Psoas muscle (tissue), 8 donors: ENCODE results near the gene LIPG. TPM values are rescaled to one million over a fixed set of nuclear protein-coding genes. Genes with fewer than 3 reads are reported as not detected.
A peak's percentile ranks its signal among the peaks of the same experiment; 100 is the strongest.

Experiments used
- ATAC-seq, 4 donors: fragments of 200-7000 bp; cut with Tn5 transposase; one replicate each; pipeline ENCODE4 v1.9.1; 2020; ENCODE audit warnings: moderate library complexity in 3 of 4, mild to moderate bottlenecking in 2 of 4
- DNase-seq, 2 donors: peaks; one replicate each; pipeline ENCODE4 v3.0.0-alpha.2; 2020
- H3K27ac ChIP-seq: fragments of 200-600 bp; one replicate; pipeline ENCODE4 v1.8.0; 2022
- H3K27me3 ChIP-seq, 3 donors: fragments of 200-600 bp in 1 of 3; one replicate each; pipeline versions ENCODE4 v1.6.1 to v1.8.0; 2013 to 2022; ENCODE audit warnings: low read length in 2 of 3, mild to moderate bottlenecking in 2 of 3, moderate library complexity in 1 of 3; ENCODE audit not compliant: insufficient read depth in 3 of 3
- H3K36me3 ChIP-seq, 2 donors: fragments of 200-600 bp in 1 of 2; one replicate each; pipeline versions ENCODE4 v1.6.1 to v1.8.0; 2013 to 2022; ENCODE audit warnings: low read depth in 1 of 2, mild to moderate bottlenecking in 1 of 2, moderate library complexity in 1 of 2; ENCODE audit not compliant: insufficient read depth in 1 of 2
- H3K4me1 ChIP-seq: fragments of 200-600 bp; one replicate; pipeline ENCODE4 v1.8.0; 2022
- H3K4me3 ChIP-seq: fragments of 200-600 bp; one replicate; pipeline ENCODE4 v1.8.0; 2022; ENCODE audit warnings: mild to moderate bottlenecking
- H3K9me3 ChIP-seq: fragments of 200-600 bp; one replicate; pipeline ENCODE4 v1.8.0; 2022
- WGBS, 3 donors: extraction: QIAGEN DNeasy Blood & Tissue Kit; methylation state at CpG; one replicate each; pipeline versions ENCODE4 v1.1.6 to v1.1.7; 2013; 5-methylcytosine and 5-hydroxymethylcytosine counted together
- intact Hi-C, 2 donors: fragments of 100-400 bp; cut with DNase I; formaldehyde crosslinking; loops; one replicate each; pipeline versions ENCODE4 v1.11.0 to v1.14.2; 2022
- polyA plus RNA-seq, 3 donors: library from polyadenylated mRNA; stranded (reverse); fragments of 200-250 nt; gene quantifications; one replicate each; pipeline ENCODE4 v1.2.3, GENCODE V29; 2013
- total RNA-seq, 4 donors: library from RNA; stranded (reverse); fragmentation: NEBNext Ultra II Directional in 2 of 4; extraction: Animal tissue kit (Norgen Biotek cat#: 25700) in 2 of 4; gene quantifications; one replicate each; pipeline versions ENCODE4 v1.2.1 to v1.2.4, GENCODE V29; 2021 to 2023
- TF ChIP-seq, protein P1 (sequence below): fragments of 200-600 bp; IDR thresholded peaks from one replicate; pipeline ENCODE4 v1.8.0; 2022; ENCODE audit warnings: antibody characterized with exemption
- donor health status: healthy with polysubstance abuse.
- donor health status: DM: no; HTN: no; CAD: no; lungs with moderate emphysema.
- donor health status: Bipolar disorder and iron deficiency.
- donor health status: healthy.
- donor health status: DM: yes; HTN: yes; CAD: no.
- donor health status: DM: no; HTN: no; CAD: no.
- donor health status: DM: no; HTN: no; CAD: no.
- donor health status: DM: yes; HTN: yes; CAD: no.

The LIPG gene
- total and polyA plus RNA-seq, 7 donors = 0.62 to 19.1 (median 2.2) TPM

DNA sequence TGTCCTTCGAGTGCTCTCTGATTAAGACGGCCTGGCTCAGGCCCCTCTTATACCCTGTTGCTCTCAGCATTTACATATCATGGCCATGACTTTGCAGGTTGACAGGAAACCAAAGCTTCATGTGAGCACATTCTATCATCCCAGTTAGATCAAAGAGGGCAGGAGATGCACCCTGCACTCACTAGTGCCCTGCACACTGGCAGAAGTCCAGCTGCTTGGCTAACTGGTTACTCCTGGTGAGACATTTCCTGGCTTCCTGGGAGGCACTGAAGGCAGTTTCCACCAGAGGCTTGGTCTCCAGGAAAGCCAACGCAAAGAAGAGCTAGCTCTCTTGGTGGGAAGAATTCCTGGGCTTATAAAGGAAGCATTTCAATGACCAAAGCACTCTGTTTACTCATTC lies 66.3 kb downstream of the LIPG start:
- Histone ChIP-seq H3K36me3 (no peaks in the 10 kb centered on the region), H3K27me3 (no peaks in the 10 kb centered on the region), H3K27ac (no peak overlapping the region), H3K9me3 (no peaks in the 10 kb centered on the region), H3K4me3 (no peak overlapping the region), H3K4me1 (peaks cover 8% of the 10 kb centered on the region)
- WGBS, 3 donors = 75 to 89% (median 88%) methylated on average over 3 of the region's 3 CpGs
- intact Hi-C loops = no loop called here
- DNase-seq (no peak), ATAC-seq (peak in 1 of 4 donors; percentile 23)
- TF ChIP-seq, protein P1, sequence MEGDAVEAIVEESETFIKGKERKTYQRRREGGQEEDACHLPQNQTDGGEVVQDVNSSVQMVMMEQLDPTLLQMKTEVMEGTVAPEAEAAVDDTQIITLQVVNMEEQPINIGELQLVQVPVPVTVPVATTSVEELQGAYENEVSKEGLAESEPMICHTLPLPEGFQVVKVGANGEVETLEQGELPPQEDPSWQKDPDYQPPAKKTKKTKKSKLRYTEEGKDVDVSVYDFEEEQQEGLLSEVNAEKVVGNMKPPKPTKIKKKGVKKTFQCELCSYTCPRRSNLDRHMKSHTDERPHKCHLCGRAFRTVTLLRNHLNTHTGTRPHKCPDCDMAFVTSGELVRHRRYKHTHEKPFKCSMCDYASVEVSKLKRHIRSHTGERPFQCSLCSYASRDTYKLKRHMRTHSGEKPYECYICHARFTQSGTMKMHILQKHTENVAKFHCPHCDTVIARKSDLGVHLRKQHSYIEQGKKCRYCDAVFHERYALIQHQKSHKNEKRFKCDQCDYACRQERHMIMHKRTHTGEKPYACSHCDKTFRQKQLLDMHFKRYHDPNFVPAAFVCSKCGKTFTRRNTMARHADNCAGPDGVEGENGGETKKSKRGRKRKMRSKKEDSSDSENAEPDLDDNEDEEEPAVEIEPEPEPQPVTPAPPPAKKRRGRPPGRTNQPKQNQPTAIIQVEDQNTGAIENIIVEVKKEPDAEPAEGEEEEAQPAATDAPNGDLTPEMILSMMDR = no peak

DNA sequence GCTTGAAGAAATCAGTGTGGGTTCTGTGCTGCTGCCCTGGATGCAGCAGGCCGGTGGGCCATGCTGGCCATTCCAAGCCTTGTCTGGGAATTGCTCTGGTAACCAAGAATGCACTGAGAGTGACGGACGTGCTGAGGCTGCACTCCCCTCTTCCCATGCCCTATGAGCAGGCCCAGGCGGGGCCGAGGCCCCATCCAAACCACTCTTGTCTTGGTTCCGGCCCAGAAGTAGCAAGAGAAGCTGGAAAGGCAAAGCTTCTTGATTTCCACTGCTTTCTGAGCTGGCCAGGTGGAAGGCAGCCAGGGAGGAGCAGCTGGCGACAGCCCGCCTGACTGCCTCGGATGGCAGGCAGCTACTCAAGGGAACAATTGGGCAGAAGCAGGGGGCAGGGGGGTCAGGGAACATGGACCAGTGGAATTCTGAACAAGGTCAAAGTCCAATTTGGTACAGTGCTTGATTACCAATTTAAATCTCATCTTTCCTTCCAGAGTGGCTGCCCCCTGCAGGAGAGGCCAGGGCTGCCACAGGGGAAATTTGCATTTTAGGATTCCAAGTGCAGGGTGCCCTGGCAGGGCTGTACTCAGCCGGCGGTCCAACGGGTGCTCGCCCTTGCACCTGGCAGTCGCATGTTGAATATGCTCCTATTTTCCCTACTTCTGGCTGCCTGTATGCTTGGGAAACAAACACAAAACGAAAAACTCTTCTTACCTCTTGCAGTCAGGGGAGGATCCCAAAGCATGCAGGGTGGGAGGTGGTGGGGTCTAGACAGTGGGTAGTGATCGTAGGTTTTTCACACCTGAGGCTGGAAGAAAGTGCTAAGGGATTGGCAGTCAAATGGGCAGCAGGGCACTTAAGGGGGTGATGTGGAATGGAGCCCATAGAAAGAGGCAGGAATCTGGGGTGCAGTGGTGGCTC lies 67.3 kb downstream of the LIPG start:
- ATAC-seq = peak; percentile 67 to 83 (median 77)

DNA sequence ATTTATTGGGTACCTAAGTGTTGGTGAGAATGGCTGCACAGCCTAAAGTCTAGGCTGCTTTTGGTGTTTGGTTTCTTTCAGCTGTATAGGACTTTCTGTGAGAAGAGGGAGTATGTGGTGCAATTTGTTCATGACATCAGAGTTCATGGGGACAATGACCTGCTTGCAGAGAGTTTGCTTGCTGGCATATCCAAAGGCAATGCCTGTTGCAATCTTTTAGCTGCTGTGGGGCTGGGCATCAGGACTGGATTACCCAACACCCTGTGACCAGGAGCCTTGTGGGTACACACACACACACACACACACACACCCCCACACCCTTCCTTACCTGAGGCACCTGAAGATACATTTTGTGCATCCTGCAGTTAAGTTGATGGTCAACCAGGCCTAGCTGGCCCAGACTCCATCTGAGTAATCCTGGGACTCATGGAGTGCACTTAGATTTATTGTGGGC lies 68.4 kb downstream of the LIPG start:
- Histone ChIP-seq H3K4me3 (no peak overlapping the region), H3K27ac (no peak overlapping the region), H3K36me3 (no peaks in the 10 kb centered on the region), H3K9me3 (no peaks in the 10 kb centered on the region), H3K27me3 (no peaks in the 10 kb centered on the region), H3K4me1 (peaks cover 8% of the 10 kb centered on the region)
- intact Hi-C loops = no loop called here
- TF ChIP-seq, protein P1 = no peak
- peak; percentile 38 to 80 (median 68) for ATAC-seq
- no peak for DNase-seq

More for the DNA sequence above, 67.3 kb downstream of the LIPG start:
- intact Hi-C loops = no loop called here
- H3K4me3 ChIP-seq = no peak overlapping the region
- TF ChIP-seq, protein P1 = no peak
- WGBS, 3 donors = 21 to 37% (median 27%) methylated on average over 16 of the region's 16 CpGs
- no peaks in the 10 kb centered on the region for H3K36me3 ChIP-seq
- no peaks in the 10 kb centered on the region for H3K27me3 ChIP-seq
- H3K9me3 ChIP-seq = no peaks in the 10 kb centered on the region
- H3K27ac ChIP-seq = no peak overlapping the region
- H3K4me1 ChIP-seq = peaks cover 8% of the 10 kb centered on the region
- peak; percentile 71 to 77 for DNase-seq

DNA sequence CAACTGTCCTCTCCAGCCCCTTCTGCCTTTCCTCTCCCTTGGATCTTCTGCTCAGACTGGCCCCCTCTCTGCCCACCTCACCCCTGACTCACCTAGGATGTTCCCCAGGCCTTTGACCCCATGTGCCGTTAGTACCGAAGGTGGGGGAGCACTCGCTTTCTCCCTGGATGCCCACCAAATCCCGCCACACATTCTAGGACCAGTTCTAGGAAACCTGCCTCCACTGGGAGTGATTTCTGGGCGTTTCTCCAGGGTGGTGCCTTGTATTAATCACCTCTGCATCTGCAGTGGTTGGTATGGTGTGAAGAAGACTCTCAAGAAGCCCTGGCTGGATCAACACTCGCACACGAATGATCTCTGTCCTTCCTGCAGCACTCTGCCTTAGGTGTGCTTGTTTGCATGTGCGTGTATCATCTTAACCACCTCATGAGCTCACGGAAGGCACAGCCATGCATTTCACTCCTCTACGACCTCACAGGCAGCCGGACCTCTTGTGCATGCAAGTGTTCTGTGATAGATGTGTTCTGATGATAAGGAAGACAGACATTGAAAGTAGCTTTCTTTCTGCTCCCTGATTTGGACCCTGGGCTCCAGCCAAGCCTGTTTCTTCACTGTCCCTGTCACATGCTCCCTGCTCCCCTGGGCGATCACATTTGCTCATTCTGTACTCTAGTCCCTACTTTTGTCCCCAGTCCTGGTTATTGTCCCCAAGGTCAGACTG lies 69.4 kb downstream of the LIPG start:
- TF ChIP-seq, protein P1 = no peak
- DNase-seq (no peak), ATAC-seq (no peak)
- Histone ChIP-seq H3K4me1 (peaks cover 8% of the 10 kb centered on the region), H3K27me3 (no peaks in the 10 kb centered on the region), H3K4me3 (no peak overlapping the region), H3K9me3 (no peaks in the 10 kb centered on the region), H3K27ac (no peak overlapping the region), H3K36me3 (no peaks in the 10 kb centered on the region)
- 82 to 92% (median 89%) methylated on average over 12 of the region's 12 CpGs for WGBS, 3 donors
- intact Hi-C loops = no loop called here
